Thoracic aorta (tissue), 2 donors: ENCODE data around the gene CELF3. TPM values are rescaled to one million over a fixed set of nuclear protein-coding genes. Genes with fewer than 3 reads are reported as not detected.
"Not testable (repeated sequence)": the region's sequence is repeated elsewhere in the genome, so short reads cannot be mapped to it uniquely, and the experiment has no call there.

Source experiments
- ATAC-seq: fragments of 150-250 bp; one replicate; pipeline ENCODE4 v1.8.0; 2017; ENCODE audit warnings: low read depth; ENCODE audit not compliant: insufficient number of reproducible peaks, low FRiP score
- DNase-seq: peaks from one replicate; pipeline ENCODE4 v3.0.0-alpha.2; 2020; ENCODE audit warnings: low spot score
- H3K27ac ChIP-seq, 2 donors: fragments of 200-600 bp; sonication (generic); 1 replicate in 1 of 2; 2 replicates in 1 of 2; pipeline ENCODE4 v1.5.1; 2016; ENCODE audit warnings: mild to moderate bottlenecking in 2 of 2, moderate library complexity in 2 of 2
- H3K27me3 ChIP-seq: fragments of 200-600 bp; sonication (generic); replicated peaks from 2 replicates; pipeline ENCODE4 v1.6.0; 2016; ENCODE audit warnings: mild to moderate bottlenecking; ENCODE audit not compliant: insufficient read depth
- H3K36me3 ChIP-seq: fragments of 200-600 bp; sonication (generic); one replicate; pipeline ENCODE4 v1.5.1; 2016
- H3K4me1 ChIP-seq, 2 donors: fragments of 200-600 bp; sonication (generic); 1 replicate in 1 of 2; 2 replicates in 1 of 2; pipeline versions ENCODE4 v1.5.1 to v1.6.0; 2016; ENCODE audit warnings: low read depth in 2 of 2, mild to moderate bottlenecking in 1 of 2; ENCODE audit not compliant: control insufficient read depth in 1 of 2
- H3K4me3 ChIP-seq: fragments of 200-600 bp; sonication (generic); 2 replicates; pipeline ENCODE4 v1.5.1; 2016; ENCODE audit warnings: mild to moderate bottlenecking
- H3K9me3 ChIP-seq: fragments of 200-600 bp; sonication (generic); 2 replicates; pipeline ENCODE4 v1.5.1; 2016
- CTCF ChIP-seq: fragments of 200-600 bp; sonication (generic); IDR thresholded peaks from one replicate; pipeline ENCODE4 v1.5.1; 2019; ENCODE audit warnings: antibody characterized with exemption
- total RNA-seq, 2 donors: library from RNA; depleted of rRNA; stranded (reverse); fragments of >200 nt; gene quantifications; one replicate each; pipeline versions ENCODE4 v1.1.0 to v1.2.3, GENCODE V29; 2016

Gene CELF3
- total RNA-seq, 2 donors from 2014 or later: not detected

DNA sequence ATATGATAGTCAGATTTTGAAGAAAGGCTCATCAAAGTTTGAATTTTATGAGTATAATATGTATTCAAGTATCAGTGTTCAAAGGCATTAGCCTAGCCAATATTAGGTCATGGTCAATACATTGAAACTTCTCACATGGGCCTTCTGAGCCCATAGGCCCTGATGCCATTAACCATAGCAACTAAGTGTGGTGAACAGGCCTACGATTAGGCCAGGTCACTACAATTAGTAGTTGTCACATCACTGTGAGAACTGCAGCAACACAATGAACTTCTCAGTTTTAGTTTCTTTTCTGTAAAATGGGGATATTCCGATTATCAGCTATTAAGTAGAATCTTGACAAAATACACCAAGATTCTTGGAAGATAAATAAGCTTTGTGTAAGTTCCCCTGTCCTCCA, 30.0 kb downstream of the CELF3 start:
- DNase-seq (no peak), ATAC-seq (no peak)
- Histone ChIP-seq H3K4me1 (peaks cover 3 to 4% of the 10 kb centered on the region in 2 donors), H3K27me3 (no peaks in the 10 kb centered on the region), H3K9me3 (no peaks in the 10 kb centered on the region), H3K27ac (no peak overlapping the region), H3K4me3 (no peak overlapping the region), H3K36me3 (peaks cover 9% of the 10 kb centered on the region)
- TF ChIP-seq CTCF: no peak

GRCh38 chr1:151684128-151684527, 32.5 kb downstream of the CELF3 start:
- peaks cover 9% of the 10 kb centered on the region for H3K36me3 ChIP-seq
- H3K4me3 ChIP-seq: no peak overlapping the region
- H3K4me1 ChIP-seq: peaks cover 5 to 19% of the 10 kb centered on the region in 2 donors
- no peaks in the 10 kb centered on the region for H3K27me3 ChIP-seq
- ATAC-seq: no peak
- no peaks in the 10 kb centered on the region for H3K9me3 ChIP-seq
- DNase-seq: no peak
- no peak for TF ChIP-seq CTCF
- no peak overlapping the region for H3K27ac ChIP-seq

GRCh38 chr1:151682901-151683300, 33.7 kb downstream of the CELF3 start:
- peaks cover 5 to 19% of the 10 kb centered on the region in 2 donors for H3K4me1 ChIP-seq
- H3K27me3 ChIP-seq, DNase-seq, H3K36me3 ChIP-seq, H3K9me3 ChIP-seq, H3K4me3 ChIP-seq, H3K27ac ChIP-seq, ATAC-seq: not testable (repeated sequence)

DNA sequence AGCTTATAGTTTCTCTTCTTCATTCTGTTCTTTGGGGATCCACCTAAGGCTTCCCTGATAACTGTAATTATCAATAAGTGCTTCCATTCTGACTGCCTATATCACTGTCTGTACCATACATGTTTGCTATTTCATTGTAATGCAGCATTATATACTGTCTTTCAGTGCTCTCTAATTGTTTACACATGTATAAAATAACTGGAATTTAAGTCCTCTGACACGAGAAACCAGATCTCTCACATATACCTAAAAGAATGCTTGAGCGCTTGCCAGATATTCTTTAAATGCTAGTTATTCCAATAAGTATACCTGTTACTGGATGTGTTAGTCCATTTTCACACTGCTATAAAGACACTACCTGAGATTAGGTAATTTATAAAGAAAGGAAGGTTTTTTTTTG, 34.7 kb downstream of the CELF3 start:
- TF ChIP-seq CTCF: no peak
- no peaks in the 10 kb centered on the region for H3K27me3 ChIP-seq
- peak overlapping the region; percentile 68 to 74 for H3K27ac ChIP-seq
- no peaks in the 10 kb centered on the region for H3K9me3 ChIP-seq
- ATAC-seq: no peak
- DNase-seq: no peak
- no peak overlapping the region for H3K4me3 ChIP-seq
- H3K4me1 ChIP-seq: peaks cover 5 to 19% of the 10 kb centered on the region in 2 donors
- H3K36me3 ChIP-seq: peaks cover 9% of the 10 kb centered on the region

DNA sequence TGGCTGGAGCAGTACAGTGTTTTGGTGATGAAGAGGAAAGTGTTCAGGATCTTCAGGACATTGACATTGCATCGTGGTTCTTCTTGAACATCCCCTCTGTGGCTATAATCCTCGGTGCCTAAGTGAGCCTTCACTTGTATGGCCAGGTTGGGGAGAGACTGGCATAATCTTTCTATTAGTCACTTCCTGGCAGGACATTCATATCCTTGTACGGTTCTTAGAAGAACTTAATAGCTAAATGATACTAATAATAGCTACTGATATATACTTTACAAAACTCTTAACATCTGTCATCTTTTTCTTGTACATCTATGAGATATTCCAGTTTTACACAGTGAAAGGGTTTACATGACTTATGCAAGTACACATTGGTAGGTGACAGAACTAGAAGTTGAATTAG, 35.8 kb downstream of the CELF3 start:
- peak overlapping the region; percentile 17 for H3K4me3 ChIP-seq
- peak; percentile 99 for ATAC-seq
- no peaks in the 10 kb centered on the region for H3K27me3 ChIP-seq
- peaks cover 5 to 19% of the 10 kb centered on the region in 2 donors for H3K4me1 ChIP-seq
- TF ChIP-seq CTCF: no peak
- peak overlapping the region; percentile 68 to 74 for H3K27ac ChIP-seq
- H3K9me3 ChIP-seq: no peaks in the 10 kb centered on the region
- DNase-seq: no peak
- H3K36me3 ChIP-seq: peaks cover 5% of the 10 kb centered on the region

DNA sequence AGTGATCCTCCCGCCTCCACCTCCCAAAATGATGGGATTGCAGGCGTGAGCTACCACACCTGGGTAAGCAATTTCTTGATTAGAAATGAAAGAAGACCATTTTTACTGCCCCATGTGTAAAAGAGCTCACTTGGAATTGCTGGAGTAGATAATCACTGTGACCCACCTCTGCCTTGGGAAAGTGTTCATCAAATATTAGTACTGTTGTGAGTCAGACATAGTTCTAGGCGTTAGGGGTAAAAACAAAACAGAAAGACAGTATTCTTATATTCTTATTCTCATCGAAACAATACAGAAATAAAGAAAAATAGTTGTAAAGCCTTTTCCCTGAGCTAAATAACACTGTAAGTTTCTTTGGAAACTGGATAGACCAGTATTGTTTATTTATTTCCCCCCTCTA, 36.2 kb downstream of the CELF3 start:
- H3K4me1 ChIP-seq: peaks cover 5 to 19% of the 10 kb centered on the region in 2 donors
- DNase-seq (no peak), ATAC-seq (no peak)
- no peak for TF ChIP-seq CTCF
- peak overlapping the region; percentile 17 for H3K4me3 ChIP-seq
- peaks cover 5% of the 10 kb centered on the region for H3K36me3 ChIP-seq
- H3K27me3 ChIP-seq: no peaks in the 10 kb centered on the region
- H3K27ac ChIP-seq: peak overlapping the region; percentile 68 to 74
- H3K9me3 ChIP-seq: no peaks in the 10 kb centered on the region
